Breast epithelium (tissue), 4 donors: ENCODE data around the gene PWWP2A. TPM values are rescaled to one million over a fixed set of nuclear protein-coding genes. Genes with fewer than 3 reads are reported as not detected.

Source experiments
- DNase-seq, 2 donors: peaks; one replicate each; pipeline ENCODE4 v3.0.0-alpha.2; 2019; ENCODE audit warnings: low spot score in 2 of 2
- H3K27ac ChIP-seq, 2 donors: fragments of 200-600 bp; sonication (generic) in 1 of 2; one replicate each; pipeline ENCODE4 v1.5.1; 2016 to 2019; ENCODE audit warnings: mild to moderate bottlenecking in 1 of 2
- H3K27me3 ChIP-seq, 2 donors: fragments of 200-600 bp; sonication (generic) in 1 of 2; one replicate each; pipeline versions ENCODE4 v1.5.1 to v1.6.0; 2017 to 2019; ENCODE audit warnings: control low read depth in 1 of 2, mild to moderate bottlenecking in 1 of 2
- H3K36me3 ChIP-seq: fragments of 200-600 bp; one replicate; pipeline ENCODE4 v1.5.1; 2019
- H3K4me1 ChIP-seq, 2 donors: fragments of 200-600 bp; sonication (generic); one replicate each; pipeline ENCODE4 v1.5.1; 2016 to 2019; ENCODE audit warnings: control low read depth in 1 of 2
- H3K4me3 ChIP-seq, 3 donors: fragments of 200-600 bp; sonication (generic); 1 replicate in 2 of 3; 2 replicates in 1 of 3; pipeline ENCODE4 v1.5.1; 2016 to 2019; ENCODE audit warnings: mild to moderate bottlenecking in 3 of 3, moderate library complexity in 2 of 3
- H3K9me3 ChIP-seq, 2 donors: fragments of 200-600 bp; sonication (generic) in 1 of 2; one replicate each; pipeline ENCODE4 v1.5.1; 2016 to 2019; ENCODE audit warnings: control low read depth in 1 of 2
- CTCF ChIP-seq, 3 donors: fragments of 450-650 bp; IDR thresholded peaks; one replicate each; pipeline ENCODE4 v1.5.1; 2016 to 2017; ENCODE audit warnings: antibody characterized with exemption in 3 of 3, mild to moderate bottlenecking in 3 of 3, moderate library complexity in 3 of 3
- POLR2A ChIP-seq: fragments of 450-650 bp; IDR thresholded peaks from one replicate; pipeline ENCODE4 v1.6.1; 2016; ENCODE audit warnings: antibody characterized with exemption, mild to moderate bottlenecking, moderate library complexity
- POLR2AphosphoS5 ChIP-seq, 3 donors: sonication (generic); formaldehyde crosslinking; IDR thresholded peaks; one replicate each; pipeline ENCODE4 v1.6.1; 2017; ENCODE audit warnings: antibody characterized with exemption in 3 of 3
- intact Hi-C: fragments of 100-400 bp; cut with DNase I; formaldehyde crosslinking; loops from one replicate; pipeline ENCODE4 v1.15.1; 2023; ENCODE audit warnings: low total_unique reads
- total RNA-seq, 3 donors: library from RNA; depleted of rRNA; stranded (reverse); fragments of >200 nt; gene quantifications; one replicate each; pipeline ENCODE4 v1.1.0, GENCODE V29; 2016

PWWP2A gene, protein sequence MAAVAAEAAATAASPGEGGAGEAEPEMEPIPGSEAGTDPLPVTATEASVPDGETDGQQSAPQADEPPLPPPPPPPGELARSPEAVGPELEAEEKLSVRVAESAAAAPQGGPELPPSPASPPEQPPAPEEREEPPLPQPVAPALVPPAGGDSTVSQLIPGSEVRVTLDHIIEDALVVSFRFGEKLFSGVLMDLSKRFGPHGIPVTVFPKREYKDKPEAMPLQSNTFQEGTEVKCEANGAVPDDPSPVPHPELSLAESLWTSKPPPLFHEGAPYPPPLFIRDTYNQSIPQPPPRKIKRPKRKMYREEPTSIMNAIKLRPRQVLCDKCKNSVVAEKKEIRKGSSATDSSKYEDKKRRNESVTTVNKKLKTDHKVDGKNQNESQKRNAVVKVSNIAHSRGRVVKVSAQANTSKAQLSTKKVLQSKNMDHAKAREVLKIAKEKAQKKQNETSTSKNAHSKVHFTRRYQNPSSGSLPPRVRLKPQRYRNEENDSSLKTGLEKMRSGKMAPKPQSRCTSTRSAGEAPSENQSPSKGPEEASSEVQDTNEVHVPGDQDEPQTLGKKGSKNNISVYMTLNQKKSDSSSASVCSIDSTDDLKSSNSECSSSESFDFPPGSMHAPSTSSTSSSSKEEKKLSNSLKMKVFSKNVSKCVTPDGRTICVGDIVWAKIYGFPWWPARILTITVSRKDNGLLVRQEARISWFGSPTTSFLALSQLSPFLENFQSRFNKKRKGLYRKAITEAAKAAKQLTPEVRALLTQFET
- 10 to 100 TPM; 29.8 to 45.8 (median 39.3) TPM for total RNA-seq

- Histone ChIP-seq H3K4me3 (peak within 1 kb of the TSS; percentile 90 to 98 (median 98)), H3K4me1 (no peaks in the 10 kb centered on the region), H3K9me3 (no peaks in the 10 kb centered on the region), H3K27me3 (no peaks in the 10 kb centered on the region), H3K36me3 (no peaks in the 10 kb centered on the region), H3K27ac (peak within 1 kb of the TSS; percentile 95 to 97)
- DNase-seq, result peak; percentile 99
- no peak for TF ChIP-seq CTCF (IDR thresholded peaks at IDR 0.05)
- TF ChIP-seq POLR2A, result peak; percentile 43
- TF ChIP-seq POLR2AphosphoS5 (IDR thresholded peaks at IDR 0.05), result peak; percentile 68 to 78 (median 73)
- intact Hi-C loops, result loop anchor here (10.0 kb wide), 1 partner anchor 45 kb away; no protein-coding TSS in a partner anchor
These were observed at the start of gene PWWP2A for GRCh38 chr5:160119142-160119904. TSS of gene PWWP2A (minus strand) at chr5:160119450. CDS start at chr5:160119388, 62 bp downstream.

GRCh38 chr5:160167624-160168165 lies 48.4 kb upstream of the PWWP2A start:
- Histone ChIP-seq H3K36me3 (no peaks in the 10 kb centered on the region), H3K27me3 (no peaks in the 10 kb centered on the region), H3K4me3 (no peak overlapping the region), H3K4me1 (peaks cover 3 to 13% of the 10 kb centered on the region in 2 donors), H3K9me3 (no peaks in the 10 kb centered on the region), H3K27ac (peak overlapping the region in 1 of 2 donors; percentile 9)
- no peak for TF ChIP-seq POLR2AphosphoS5 (IDR thresholded peaks at IDR 0.05)
- no peak for TF ChIP-seq CTCF (IDR thresholded peaks at IDR 0.05)
- no peak for TF ChIP-seq POLR2A
- no peak for DNase-seq
- intact Hi-C loops, result loop anchor here (10.0 kb wide), 1 partner anchor 53 kb away; the partner anchor contains the start of gene PWWP2A

GRCh38 chr5:160166973-160167623 lies 47.8 kb upstream of the PWWP2A start:
- no peak overlapping the region for H3K4me3 ChIP-seq
- H3K4me1 ChIP-seq, result peaks cover 3 to 13% of the 10 kb centered on the region in 2 donors
- DNase-seq, result no peak
- intact Hi-C loops, result loop anchor here (10.0 kb wide), 1 partner anchor 52 kb away; the partner anchor contains the start of gene PWWP2A
- no peak for TF ChIP-seq CTCF (IDR thresholded peaks at IDR 0.05)
- no peaks in the 10 kb centered on the region for H3K9me3 ChIP-seq
- H3K27ac ChIP-seq, result no peak overlapping the region
- H3K36me3 ChIP-seq, result no peaks in the 10 kb centered on the region
- no peaks in the 10 kb centered on the region for H3K27me3 ChIP-seq

DNA sequence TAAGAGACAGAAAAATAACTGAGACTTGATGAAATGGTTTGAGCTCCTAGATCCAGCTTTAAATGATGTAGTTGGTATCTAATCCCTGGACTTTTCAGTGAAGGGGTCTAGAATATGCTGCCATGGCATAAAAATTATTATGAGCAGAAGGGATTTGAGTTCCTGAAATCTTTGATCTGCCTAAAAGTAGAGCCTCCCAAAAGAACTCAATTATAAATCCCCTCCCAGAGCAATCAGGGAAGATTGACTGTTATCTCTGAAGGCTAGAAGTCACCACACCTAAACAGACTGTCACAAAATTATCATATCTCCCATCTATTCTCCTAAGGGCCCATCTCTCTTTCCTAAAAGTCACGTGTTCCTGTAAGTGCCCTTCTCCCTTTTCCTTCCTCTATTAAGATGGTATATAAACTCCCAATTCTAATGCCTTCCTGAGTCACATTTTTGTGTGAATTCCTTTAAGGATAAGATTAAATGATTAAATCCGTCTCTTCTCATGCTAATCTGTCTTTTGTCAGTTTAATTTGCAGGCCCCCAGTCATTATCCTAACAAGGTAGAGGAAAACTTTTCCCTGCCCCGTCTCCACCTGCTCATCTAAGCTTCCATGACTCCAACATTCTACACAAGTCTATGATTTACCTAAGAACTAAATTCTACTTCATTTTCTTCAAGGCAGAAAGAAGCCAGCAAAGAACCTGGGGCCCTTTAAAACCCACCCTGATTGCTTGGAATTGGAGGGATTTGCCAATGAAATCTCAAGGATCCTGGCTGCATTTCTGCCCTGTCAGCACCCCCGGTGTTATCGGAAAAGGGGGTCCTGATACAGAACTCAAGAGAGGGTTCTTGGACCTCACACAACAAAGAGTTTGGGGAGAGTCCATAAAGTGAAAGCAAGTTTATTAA lies 47.1 kb upstream of the PWWP2A start:
- H3K27ac ChIP-seq, result peak overlapping the region; percentile 83 to 96
- TF ChIP-seq POLR2AphosphoS5 (IDR thresholded peaks at IDR 0.05) (no peak), POLR2A (no peak)
- H3K4me1 ChIP-seq, result peaks cover 3 to 13% of the 10 kb centered on the region in 2 donors
- no peaks in the 10 kb centered on the region for H3K36me3 ChIP-seq
- H3K4me3 ChIP-seq, result no peak overlapping the region
- intact Hi-C loops, result loop anchor here (10.0 kb wide), 1 partner anchor 52 kb away; the partner anchor contains the start of gene PWWP2A
- no peaks in the 10 kb centered on the region for H3K9me3 ChIP-seq
- H3K27me3 ChIP-seq, result no peaks in the 10 kb centered on the region
- DNase-seq, result no peak
